Measurements from ENCODE around the gene C20orf204. TPM values are rescaled to one million over a fixed set of nuclear protein-coding genes. Genes with fewer than 3 reads are reported as not detected.

The C20orf204 gene
- total RNA-seq, 2 experiments from 2014 or later: 2.8 to 4.7 TPM

- H3K27me3 Mint-ChIP-seq: peaks cover 40% of the 10 kb centered on the region
- ATAC-seq: no peak
- DNase-seq: no peak
- no peak overlapping the region for H3K4me3 Mint-ChIP-seq
- CTCF ChIA-PET: no interaction called here
- intact Hi-C loops (cut with micrococcal nuclease): no loop called here
- H3K27ac Mint-ChIP-seq: no peak overlapping the region
- H3K4me1 Mint-ChIP-seq (ENCODE audit: low read depth): peaks cover 12% of the 10 kb centered on the region
- no peaks in the 10 kb centered on the region for H3K36me3 Mint-ChIP-seq (ENCODE audit: low read depth)
- TF ChIP-seq CTCF (IDR thresholded peaks at IDR 0.05): no peak
- no peaks in the 10 kb centered on the region for H3K9me3 Mint-ChIP-seq
- POLR2A ChIA-PET: interaction anchor here (1.0 to 2.0 kb wide), 2 partner anchors 9 to 16 kb away, joined by 3 to 7 read pairs; partner anchors contain the start of gene TCEA2
These were observed 11.0 kb downstream of the C20orf204 start for GRCh38 chr20:64047046-64047389.

- no peak overlapping the region for H3K4me3 Mint-ChIP-seq
These were observed 12.0 kb downstream of the C20orf204 start for GRCh38 chr20:64047968-64048401.

GRCh38 chr20:64048402-64049044 is 12.5 kb downstream of the C20orf204 start:
- H3K27ac Mint-ChIP-seq: no peak overlapping the region
- H3K4me1 Mint-ChIP-seq (ENCODE audit: low read depth): peaks cover 10% of the 10 kb centered on the region
- DNase-seq (peak; percentile 4), ATAC-seq (peak; percentile 24)
- no peaks in the 10 kb centered on the region for H3K9me3 Mint-ChIP-seq
- TF ChIP-seq CTCF (IDR thresholded peaks at IDR 0.05): no peak
- intact Hi-C loops (cut with micrococcal nuclease): no loop called here
- no peak overlapping the region for H3K4me3 Mint-ChIP-seq
- H3K27me3 Mint-ChIP-seq: peaks cover 45% of the 10 kb centered on the region
- H3K36me3 Mint-ChIP-seq (ENCODE audit: low read depth): no peaks in the 10 kb centered on the region
- ChIA-PET POLR2A (no interaction called here), CTCF (interaction anchor here (2.8 kb wide), 1 partner anchor 10 kb away, joined by 12 read pairs; no protein-coding TSS in a partner anchor)

More at GRCh38 chr20:64047968-64048401, 12.0 kb downstream of the C20orf204 start:
- Mint-ChIP-seq H3K9me3 (no peaks in the 10 kb centered on the region), H3K27me3 (peaks cover 40% of the 10 kb centered on the region), H3K36me3 (ENCODE audit: low read depth) (no peaks in the 10 kb centered on the region), H3K4me1 (ENCODE audit: low read depth) (peaks cover 10% of the 10 kb centered on the region), H3K27ac (no peak overlapping the region)
- TF ChIP-seq CTCF (IDR thresholded peaks at IDR 0.05): no peak
- ChIA-PET CTCF (no interaction called here), POLR2A (interaction anchor here (1.0 to 2.0 kb wide), 2 partner anchors 10 to 15 kb away, joined by 3 to 7 read pairs; partner anchors contain the start of gene TCEA2)
- ATAC-seq (peak; percentile 13), DNase-seq (no peak)
- intact Hi-C loops (cut with micrococcal nuclease): no loop called here

- CTCF ChIA-PET: interaction anchor here (1.5 to 2.8 kb wide), 2 partner anchors 8 to 10 kb away, joined by 3 to 12 read pairs; no protein-coding TSS in a partner anchor
- intact Hi-C loops (cut with micrococcal nuclease): no loop called here
These were observed 13.3 kb downstream of the C20orf204 start, which contains the start of gene SOX18 for GRCh38 chr20:64049060-64049877. SOX18 (minus strand) TSS chr20:64049639; CDS start chr20:64049516, 123 bp downstream.

More at GRCh38 chr20:64049060-64049877, 13.3 kb downstream of the C20orf204 start, which contains the start of gene SOX18:
- POLR2A ChIA-PET: no interaction called here
- Mint-ChIP-seq H3K36me3 (ENCODE audit: low read depth) (no peaks in the 10 kb centered on the region), H3K9me3 (no peaks in the 10 kb centered on the region), H3K27ac (no peak within 1 kb of the TSS), H3K4me1 (ENCODE audit: low read depth) (peaks cover 10% of the 10 kb centered on the region), H3K27me3 (peaks cover 48% of the 10 kb centered on the region), H3K4me3 (no peak within 1 kb of the TSS)
- no peak for TF ChIP-seq CTCF (IDR thresholded peaks at IDR 0.05)
- peak; percentile 58 for DNase-seq
- peak; percentile 60 for ATAC-seq

Data from activated CD8-positive, alpha-beta T cell treated with anti-CD3 and anti-CD28 coated beads for 36 hours (primary cell).